Keratinocyte (primary cell): Measurements from ENCODE around the gene DNAH3. TPM values are rescaled to one million over a fixed set of nuclear protein-coding genes. Genes with fewer than 3 reads are reported as not detected.

Experiments used
- DNase-seq: peaks from one replicate; pipeline ENCODE4 v3.0.0-alpha.2; 2011; ENCODE audit warnings: low read depth, missing footprints, low spot score
- FAIRE-seq: peaks from 2 replicates; lab custom pipeline; 2011; peaks lifted over from hg19 to GRCh38; lab: Jason Lieb, UNC
- H2AFZ ChIP-seq: 2 replicates; pipeline ENCODE4 v1.6.0; 2012; ENCODE audit warnings: low read length, control low read depth, inconsistent platforms; ENCODE audit not compliant: control insufficient read depth
- H3K27ac ChIP-seq: 2 replicates; pipeline ENCODE4 v1.5.1; 2011; ENCODE audit warnings: low read length; ENCODE audit not compliant: control insufficient read depth, insufficient read depth
- H3K27me3 ChIP-seq: 3 replicates; pipeline ENCODE4 v1.6.0; 2011; ENCODE audit warnings: low read length; ENCODE audit not compliant: control insufficient read depth, insufficient read depth; ENCODE audit errors: extremely low read depth
- H3K36me3 ChIP-seq, 2 experiments: 2 replicates in 1 of 2; 3 replicates in 1 of 2; pipeline ENCODE4 v1.5.1; 2011; ENCODE audit warnings: low read length in 2 of 2, mild to moderate bottlenecking in 1 of 2; ENCODE audit not compliant: control insufficient read depth in 2 of 2, insufficient read depth in 2 of 2; ENCODE audit errors: extremely low read depth in 1 of 2
- H3K4me1 ChIP-seq: 3 replicates; pipeline ENCODE4 v1.5.1; 2011; ENCODE audit warnings: low read length; ENCODE audit not compliant: control insufficient read depth, insufficient read depth; ENCODE audit errors: extremely low read depth
- H3K4me2 ChIP-seq: 3 replicates; pipeline ENCODE4 v1.6.0; 2011; ENCODE audit warnings: low read depth, low read length; ENCODE audit not compliant: control insufficient read depth, insufficient read depth; ENCODE audit errors: extremely low read depth
- H3K4me3 ChIP-seq, 3 experiments: fragments of 200-600 bp in 1 of 3; sonication (generic) in 1 of 3; 2 replicates in 2 of 3; 3 replicates in 1 of 3; pipeline ENCODE4 v1.5.1; 2011 to 2016; ENCODE audit warnings: low read length in 3 of 3, mild to moderate bottlenecking in 3 of 3, control low read depth in 2 of 3, inconsistent platforms in 1 of 3, low read depth in 1 of 3, mixed read lengths in 1 of 3, mixed run types in 1 of 3, moderate library complexity in 1 of 3; ENCODE audit not compliant: control insufficient read depth in 2 of 3, insufficient read depth in 2 of 3; ENCODE audit errors: extremely low read depth in 1 of 3
- H3K79me2 ChIP-seq: 2 replicates; pipeline ENCODE4 v1.6.0; 2012; ENCODE audit warnings: low read length; ENCODE audit not compliant: control insufficient read depth, insufficient read depth
- H3K9ac ChIP-seq: 3 replicates; pipeline ENCODE4 v1.6.0; 2011; ENCODE audit warnings: low read length; ENCODE audit not compliant: control insufficient read depth, insufficient read depth; ENCODE audit errors: extremely low read depth
- H3K9me1 ChIP-seq: 3 replicates; pipeline ENCODE4 v1.6.0; 2011; ENCODE audit warnings: low read length; ENCODE audit not compliant: control insufficient read depth, insufficient read depth; ENCODE audit errors: extremely low read depth
- H3K9me3 ChIP-seq: 2 replicates; pipeline ENCODE4 v1.5.1; 2012; ENCODE audit warnings: low read depth, low read length; ENCODE audit not compliant: control insufficient read depth
- H4K20me1 ChIP-seq: 3 replicates; pipeline ENCODE4 v1.6.0; 2011; ENCODE audit warnings: low read length; ENCODE audit not compliant: control insufficient read depth, insufficient read depth; ENCODE audit errors: extremely low read depth
- CTCF ChIP-seq, 3 experiments: IDR thresholded peaks in 1 of 3; conservative IDR thresholded peaks in 1 of 3; optimal IDR thresholded peaks in 1 of 3; 2 replicates in 2 of 3; 3 replicates in 1 of 3; pipeline versions ENCODE3 to v1.5.1; 2011; ENCODE audit warnings: low read length in 3 of 3, mild to moderate bottlenecking in 3 of 3, moderate library complexity in 2 of 3, control low read depth in 1 of 3, inconsistent platforms in 1 of 3; ENCODE audit not compliant: insufficient read depth in 2 of 3; ENCODE audit errors: extremely low read depth in 1 of 3
- EZH2 ChIP-seq: IDR thresholded peaks from one replicate; pipeline ENCODE4 v1.6.1; 2012; ENCODE audit warnings: inconsistent platforms, mild to moderate bottlenecking, low read length, moderate library complexity
- dilution Hi-C: fragments of 300-500 bp; cut with MboI; formaldehyde crosslinking; loops from one replicate; pipeline ENCODE4 v1.7.0; 2020; ENCODE audit warnings: low sequenced_read_pairs; ENCODE audit not compliant: extremely low pct_ligation_motif_present
- polyA plus RNA-seq, 5 experiments: library from polyadenylated mRNA; depleted of rRNA in 3 of 5; stranded (reverse) in 3 of 5; stranded (forward) in 1 of 5; unstranded in 1 of 5; fragments of >200 nt; gene quantifications; 1 replicate in 1 of 5; 2 replicates in 3 of 5; 3 replicates in 1 of 5; pipeline versions ENCODE4 v1.2.1 to v1.2.3, GENCODE V29; 2011 to 2012; ENCODE audit warnings: missing spikeins in 2 of 5, low read depth in 1 of 5, low replicate concordance in 1 of 5

DNAH3 gene
- polyA plus RNA-seq, 1 donor (not counting 4 experiments of a cell fraction or from before 2014, with no cell fraction given) = 1.2 TPM

- peaks cover 0 to 7% of the 10 kb centered on the region in 2 experiments for H3K36me3 ChIP-seq
- H3K4me2 ChIP-seq = peak overlapping the region; percentile 76
- peak; percentile 23 for FAIRE-seq
- peak overlapping the region; percentile 98 for H3K27ac ChIP-seq
- no peak for DNase-seq
- no peak for TF ChIP-seq EZH2
- TF ChIP-seq CTCF (optimal IDR thresholded peaks at IDR 0.05 in 1 of 3, IDR thresholded peaks at IDR 0.05 in 1 of 3, conservative IDR thresholded peaks at IDR 0.05 in 1 of 3; ENCODE audit: extremely low read depth in 1 of 3, insufficient read depth in 2 of 3, low read length in 3 of 3) = no peak
- H3K4me3 ChIP-seq = peak overlapping the region; percentile 70 to 86 (median 83)
- H3K9me3 ChIP-seq = no peaks in the 10 kb centered on the region
- H2AFZ ChIP-seq = peak overlapping the region; percentile 16
- H3K4me1 ChIP-seq = peaks cover 72% of the 10 kb centered on the region
- H3K27me3 ChIP-seq = no peaks in the 10 kb centered on the region
- peaks cover 45% of the 10 kb centered on the region for H3K79me2 ChIP-seq
- peaks cover 3% of the 10 kb centered on the region for H3K9me1 ChIP-seq
- H4K20me1 ChIP-seq = no peaks in the 10 kb centered on the region
- dilution Hi-C loops = no loop called here
- H3K9ac ChIP-seq = peak overlapping the region; percentile 97
These were observed 249.1 kb downstream of the DNAH3 start for GRCh38 chr16:20901436-20902112.

GRCh38 chr16:20901068-20901435 lies 249.6 kb downstream of the DNAH3 start:
- no peaks in the 10 kb centered on the region for H3K9me3 ChIP-seq
- peak overlapping the region; percentile 70 to 86 (median 83) for H3K4me3 ChIP-seq
- no peaks in the 10 kb centered on the region for H4K20me1 ChIP-seq
- peaks cover 66% of the 10 kb centered on the region for H3K4me1 ChIP-seq
- peak overlapping the region; percentile 76 for H3K4me2 ChIP-seq
- H3K9ac ChIP-seq = peak overlapping the region; percentile 97
- peaks cover 50% of the 10 kb centered on the region for H3K79me2 ChIP-seq
- peak overlapping the region; percentile 16 for H2AFZ ChIP-seq
- TF ChIP-seq EZH2 = no peak
- no peak for TF ChIP-seq CTCF (optimal IDR thresholded peaks at IDR 0.05 in 1 of 3, IDR thresholded peaks at IDR 0.05 in 1 of 3, conservative IDR thresholded peaks at IDR 0.05 in 1 of 3; ENCODE audit: extremely low read depth in 1 of 3, insufficient read depth in 2 of 3, low read length in 3 of 3)
- peaks cover 0 to 7% of the 10 kb centered on the region in 2 experiments for H3K36me3 ChIP-seq
- H3K9me1 ChIP-seq = peaks cover 3% of the 10 kb centered on the region
- DNase-seq = no peak
- H3K27me3 ChIP-seq = no peaks in the 10 kb centered on the region
- H3K27ac ChIP-seq = peak overlapping the region; percentile 98
- dilution Hi-C loops = no loop called here
- no peak for FAIRE-seq
